Activated CD4-positive, alpha-beta T cell treated with anti-CD3 and anti-CD28 coated beads for 4 hours (primary cell): ENCODE results near the gene CACNA1C.

Experiments
- DNase-seq, 2 donors: peaks; one replicate each; pipeline ENCODE4 v3.0.0-alpha.2; 2020

Gene CACNA1C

DNA sequence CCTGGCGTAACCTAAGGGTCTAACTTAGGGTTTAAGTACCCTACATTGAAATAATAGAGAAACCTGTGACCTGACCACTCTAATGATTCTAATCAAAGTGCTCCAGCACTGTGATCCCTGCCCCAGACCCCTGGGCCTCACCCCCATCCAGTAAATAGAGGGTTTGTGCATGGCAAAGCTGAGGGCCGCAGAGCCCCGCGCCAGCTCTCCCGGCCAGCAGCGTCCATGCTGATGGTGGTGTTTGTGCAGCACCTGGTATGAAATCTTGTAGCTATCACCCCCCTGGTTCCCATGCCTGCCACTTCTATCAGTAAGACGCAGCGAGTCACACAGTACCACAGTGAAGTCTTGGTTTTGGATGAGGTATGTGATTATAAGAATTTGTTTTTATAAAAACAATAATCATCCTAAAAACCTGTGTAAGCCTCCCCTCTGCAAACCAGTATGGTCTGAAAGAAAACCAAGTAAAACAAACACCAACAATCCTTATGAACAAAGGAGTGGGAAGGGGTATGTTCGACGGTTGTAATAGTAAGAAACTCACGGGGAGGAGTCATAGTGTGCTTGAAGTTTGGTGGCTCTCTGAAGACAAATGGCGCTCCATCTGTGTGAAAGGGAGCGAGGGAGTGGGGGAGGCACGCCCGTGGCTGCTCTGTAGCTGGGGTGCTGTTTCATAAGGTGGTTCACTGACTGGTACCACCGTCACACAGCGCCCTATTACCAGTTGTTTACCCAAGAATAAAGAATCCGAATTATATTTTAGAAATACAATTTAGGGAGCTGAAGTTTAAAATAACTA lies 156.2 kb downstream of the CACNA1C start:
- DNase-seq, result no peak

DNA sequence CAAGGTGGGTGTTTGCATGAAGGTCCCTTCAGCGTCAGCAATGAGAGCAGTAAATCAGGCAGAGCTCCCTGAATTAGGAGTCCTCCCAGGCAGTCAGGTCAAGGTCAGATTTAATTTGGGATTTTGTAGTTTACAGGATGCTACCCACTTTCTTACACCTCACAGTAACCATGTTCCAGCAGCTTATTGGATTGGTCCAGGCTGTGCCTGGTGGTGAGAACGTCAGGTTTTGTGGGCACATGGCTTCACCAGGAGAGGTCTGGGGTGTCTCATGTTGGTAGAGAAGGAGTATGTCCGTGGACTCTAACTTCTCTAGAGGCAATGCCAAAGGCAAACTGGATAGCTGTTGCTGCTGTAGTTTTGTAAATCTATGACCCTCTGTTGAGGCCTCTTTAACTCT lies 158.3 kb downstream of the CACNA1C start:
- no peak for DNase-seq

DNA sequence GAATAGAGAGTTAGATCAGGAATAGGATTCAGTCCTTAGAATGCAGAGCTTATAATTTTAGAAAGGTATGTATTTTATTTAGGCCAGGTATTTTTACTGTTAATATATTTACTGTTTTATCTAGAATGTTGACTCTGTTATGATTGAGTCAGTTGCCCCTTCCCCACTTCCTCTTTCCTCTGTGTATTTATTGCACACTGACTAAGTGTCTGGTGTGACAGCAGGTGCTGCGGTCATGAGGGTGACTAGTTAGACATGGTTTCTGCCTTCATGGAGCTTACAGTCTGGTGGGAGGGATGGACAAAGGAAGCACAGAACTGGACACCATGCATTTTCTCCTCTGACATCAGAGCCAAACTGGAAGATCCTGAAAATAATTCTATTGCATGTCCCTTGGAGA lies 159.8 kb downstream of the CACNA1C start:
- DNase-seq, result no peak

DNA sequence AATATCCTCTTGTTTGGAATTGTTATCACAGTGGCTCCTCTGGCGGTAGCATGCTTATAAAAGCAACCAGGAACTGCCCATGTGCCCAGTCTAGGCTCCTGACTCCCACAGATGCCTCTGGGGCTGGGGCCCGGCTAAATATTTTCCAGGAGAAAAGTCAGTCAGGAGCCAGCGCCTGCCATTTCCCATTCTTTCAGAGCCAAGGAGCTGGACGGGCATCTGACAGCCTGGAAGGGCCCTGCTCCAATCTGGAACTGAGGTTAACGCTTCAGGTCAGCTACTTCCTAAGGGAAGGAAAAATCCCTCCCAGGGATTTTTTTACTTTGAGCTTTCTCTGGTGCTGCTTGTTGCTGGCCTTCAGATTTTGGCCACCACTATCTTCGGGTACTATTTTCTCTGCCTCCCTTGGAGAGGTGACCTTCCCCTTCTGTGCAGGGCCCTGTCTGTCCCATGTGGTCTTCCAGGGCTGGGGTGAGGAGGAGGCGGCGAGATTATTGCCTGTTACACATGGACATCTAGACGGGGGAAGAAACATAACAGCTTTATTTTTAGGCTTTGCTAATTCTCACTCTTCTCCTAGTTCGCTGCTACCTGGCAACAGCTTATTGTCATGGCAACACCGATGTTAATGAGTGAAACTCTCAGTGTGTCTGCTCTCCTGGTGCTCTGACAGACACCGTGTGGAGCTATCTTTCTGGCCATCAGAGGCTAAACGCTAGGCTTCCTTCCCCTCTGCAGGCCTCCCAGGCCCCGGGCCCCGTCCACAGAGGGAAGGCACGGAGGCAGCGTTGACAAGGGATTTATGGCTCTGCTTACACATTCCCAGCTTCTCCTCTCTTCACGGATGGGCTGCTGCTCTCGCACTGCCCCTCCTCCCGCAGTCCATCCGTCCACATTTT lies 160.4 kb downstream of the CACNA1C start:
- no peak for DNase-seq

DNA sequence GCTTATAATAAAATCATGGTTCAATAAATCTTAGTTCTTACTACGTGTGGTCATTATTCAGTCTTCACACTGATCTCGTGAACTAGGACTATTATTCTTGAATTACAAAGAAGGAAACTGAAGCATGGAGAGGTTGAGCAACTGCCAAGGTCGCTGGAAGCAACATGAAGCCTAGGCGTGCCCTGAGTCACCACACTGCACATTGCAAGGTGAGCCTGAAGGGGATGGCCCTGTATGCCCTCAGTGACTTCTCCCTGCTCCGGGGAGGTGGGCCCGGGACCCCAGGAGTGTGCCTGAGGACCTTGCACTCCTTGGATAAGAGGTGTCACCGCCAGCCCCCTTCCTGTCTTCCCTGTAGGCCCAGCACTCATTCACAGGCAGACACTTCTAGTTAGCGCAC lies 161.6 kb downstream of the CACNA1C start:
- DNase-seq, result no peak

DNA sequence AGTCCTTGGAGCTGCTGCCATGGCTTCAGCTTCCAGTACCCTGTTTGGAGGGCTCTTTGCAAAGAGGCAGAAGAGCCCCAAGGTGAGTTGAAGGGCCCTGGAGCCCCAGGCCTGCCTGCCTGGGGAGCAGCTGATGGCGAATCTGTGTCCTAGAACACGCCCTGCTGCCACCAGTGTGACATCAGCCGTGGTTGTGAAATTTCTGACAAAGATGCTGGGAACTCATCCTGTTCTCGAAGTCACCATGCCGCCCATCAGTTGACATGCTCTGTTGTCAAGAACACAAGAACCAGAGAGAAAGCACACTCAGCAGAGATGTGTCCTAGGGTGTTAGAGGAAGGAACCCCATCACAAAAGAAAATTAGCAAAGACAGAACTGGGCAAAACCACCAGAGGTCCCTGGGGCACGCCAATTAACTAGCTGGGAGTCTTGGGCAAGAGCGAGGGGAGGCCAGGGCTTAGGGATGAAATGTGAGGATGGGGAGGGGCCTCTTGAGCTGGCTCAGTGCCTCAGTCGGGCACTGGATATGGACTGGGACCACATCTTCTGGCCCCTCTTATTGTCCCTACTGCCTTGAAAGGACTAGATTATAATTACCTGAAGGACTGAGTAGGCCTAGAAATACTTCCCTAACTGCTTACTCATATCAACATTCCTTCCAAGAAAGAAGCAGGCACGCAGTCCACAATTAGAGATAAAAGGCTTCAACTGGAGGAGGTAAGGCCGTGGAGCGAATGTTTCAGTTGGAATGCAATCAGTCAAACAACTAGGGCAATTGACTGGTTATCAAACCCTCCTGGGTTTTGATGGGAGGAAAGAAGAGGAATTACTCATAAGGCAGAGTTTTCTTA lies 163.1 kb downstream of the CACNA1C start:
- no peak for DNase-seq

DNA sequence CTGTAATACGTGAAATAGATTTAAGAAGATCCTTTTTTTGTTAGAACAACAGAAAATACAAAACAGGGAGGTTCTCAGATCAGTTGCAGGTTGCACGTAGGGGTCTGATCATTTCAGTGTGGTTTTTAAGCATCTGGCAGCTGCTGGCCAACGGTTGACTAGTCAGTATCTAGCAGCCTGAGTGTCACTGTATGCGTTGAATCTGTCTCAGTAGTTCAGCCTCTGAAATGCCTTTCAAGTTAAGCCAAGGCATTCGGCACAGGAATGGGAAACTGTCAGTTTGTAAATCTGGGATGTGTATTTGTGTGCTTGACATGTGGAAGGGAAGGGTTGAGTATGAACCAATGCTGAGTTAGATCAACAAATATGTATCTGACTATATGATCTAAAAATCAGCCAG lies 165.9 kb downstream of the CACNA1C start:
- DNase-seq, result no peak

DNA sequence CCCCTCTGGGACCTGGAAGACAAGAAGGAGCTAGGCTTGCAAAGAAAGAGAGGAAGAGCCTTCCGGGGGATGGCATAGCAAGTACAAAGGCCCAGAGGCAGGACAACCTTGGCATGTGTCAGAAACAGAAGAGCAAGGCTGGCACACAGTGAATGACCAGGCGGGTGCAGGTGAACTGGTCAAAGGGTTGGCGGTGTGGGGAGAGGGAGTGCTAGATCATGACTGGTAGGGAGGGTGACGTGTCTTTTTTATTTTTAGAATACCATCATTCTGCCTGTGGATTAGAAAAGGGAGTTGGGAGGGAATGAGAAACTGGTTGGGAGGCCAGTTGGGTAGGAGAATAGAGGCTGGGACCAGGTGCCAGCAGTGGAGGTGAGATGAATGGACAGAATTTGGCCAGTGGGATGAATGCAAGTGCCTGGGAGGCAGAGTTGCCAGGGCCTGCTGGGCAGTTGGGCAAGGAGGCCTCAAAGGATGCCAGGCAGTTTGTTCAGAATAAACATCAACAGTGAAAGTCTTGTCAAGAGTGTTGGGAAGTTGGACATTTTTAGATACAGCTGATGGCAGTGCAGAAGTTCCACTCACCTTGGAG lies 168.3 kb downstream of the CACNA1C start:
- no peak for DNase-seq

DNA sequence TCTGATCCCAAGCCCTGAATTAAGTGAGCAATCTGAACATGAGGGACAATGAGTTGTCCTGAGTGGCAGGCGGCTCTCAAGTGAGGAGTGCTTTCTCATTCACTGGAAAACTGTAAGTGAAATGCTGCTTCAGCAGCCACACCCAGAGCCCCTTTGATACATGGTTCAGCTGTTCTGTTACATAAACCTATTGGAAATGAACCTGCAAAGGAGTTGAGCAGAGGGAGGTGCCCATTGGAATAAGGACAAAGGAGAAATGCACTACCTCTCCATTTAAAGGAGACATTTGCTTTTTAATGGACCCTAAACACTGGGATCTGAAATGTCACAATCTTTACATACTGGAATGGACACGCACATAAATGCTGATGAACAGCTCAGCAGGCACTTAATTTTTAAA lies 169.9 kb downstream of the CACNA1C start:
- no peak for DNase-seq

DNA sequence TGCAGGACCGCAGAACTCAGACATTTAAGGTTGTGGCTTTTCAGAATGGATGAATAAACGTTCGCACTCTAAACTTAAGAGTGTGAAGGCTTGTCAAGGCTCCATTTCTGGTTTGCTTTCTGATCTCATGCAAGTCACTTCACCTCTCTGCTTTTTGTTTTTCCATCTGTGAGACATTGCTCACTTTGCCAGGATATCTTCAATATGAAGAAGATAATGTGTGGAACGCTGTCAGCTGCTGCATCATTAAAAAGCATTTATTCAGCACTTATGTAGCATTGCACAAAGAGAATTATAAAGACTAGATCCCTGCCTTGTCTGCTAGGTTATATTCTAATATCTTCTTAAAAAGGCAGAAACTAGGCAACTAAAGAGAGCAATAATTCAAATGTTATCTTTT lies 172.2 kb downstream of the CACNA1C start:
- DNase-seq, result no peak

DNA sequence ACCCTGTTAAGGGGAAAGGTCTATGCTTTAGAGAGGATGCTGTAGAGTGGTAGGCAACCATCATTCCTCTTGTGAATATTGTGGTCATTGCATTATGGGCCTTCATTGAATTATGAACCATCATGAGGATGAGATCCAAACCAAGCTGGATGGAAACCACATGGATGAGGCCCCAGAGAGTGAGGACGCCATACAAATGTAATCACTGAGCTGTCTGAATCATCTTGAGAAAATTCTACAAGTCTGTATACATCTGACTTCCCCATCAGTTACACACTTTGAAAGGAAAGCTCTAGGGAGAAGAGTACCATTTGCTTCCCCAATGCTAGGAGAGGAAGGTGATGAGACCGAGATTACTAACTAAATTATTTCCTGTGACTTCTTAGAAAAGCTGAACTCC lies 172.9 kb downstream of the CACNA1C start:
- no peak for DNase-seq

DNA sequence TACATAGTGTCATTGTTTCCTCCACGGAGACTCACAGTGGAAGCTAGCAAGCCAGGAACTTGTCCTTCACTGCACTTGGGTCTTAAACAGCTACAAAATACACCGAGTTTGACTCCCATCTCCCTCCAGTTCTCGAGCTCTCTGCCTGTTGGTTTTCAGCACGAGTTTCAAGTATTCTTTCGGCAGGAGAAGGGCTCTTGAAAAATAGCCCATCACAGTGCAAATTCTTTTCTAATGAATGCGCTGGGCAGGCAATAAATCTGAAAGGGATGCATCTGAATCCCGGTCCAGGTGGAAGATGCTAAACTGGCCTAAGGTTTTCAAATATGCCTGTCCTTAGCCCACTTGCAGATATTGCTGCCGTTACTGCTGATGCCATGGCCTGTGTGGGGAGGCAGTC lies 173.9 kb downstream of the CACNA1C start:
- no peak for DNase-seq

DNA sequence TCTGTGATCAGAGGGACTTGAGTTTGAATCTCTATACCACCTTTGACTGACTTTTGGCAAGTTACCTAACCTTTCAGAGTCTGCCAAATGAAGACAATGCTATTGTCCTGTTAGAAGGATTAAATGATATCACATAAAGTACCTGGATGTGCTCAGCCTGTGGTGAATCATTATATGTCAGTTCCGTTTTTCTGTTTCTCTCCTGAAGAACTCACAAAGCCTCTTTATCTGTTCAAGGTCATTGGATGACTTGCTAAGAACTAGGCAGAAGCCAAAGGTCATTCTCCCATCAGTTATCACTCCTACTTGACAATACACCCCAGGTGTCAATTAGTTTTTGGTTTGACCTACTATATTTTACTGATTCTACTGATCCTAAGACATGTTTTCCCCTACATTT lies 174.6 kb downstream of the CACNA1C start:
- DNase-seq, result no peak

DNA sequence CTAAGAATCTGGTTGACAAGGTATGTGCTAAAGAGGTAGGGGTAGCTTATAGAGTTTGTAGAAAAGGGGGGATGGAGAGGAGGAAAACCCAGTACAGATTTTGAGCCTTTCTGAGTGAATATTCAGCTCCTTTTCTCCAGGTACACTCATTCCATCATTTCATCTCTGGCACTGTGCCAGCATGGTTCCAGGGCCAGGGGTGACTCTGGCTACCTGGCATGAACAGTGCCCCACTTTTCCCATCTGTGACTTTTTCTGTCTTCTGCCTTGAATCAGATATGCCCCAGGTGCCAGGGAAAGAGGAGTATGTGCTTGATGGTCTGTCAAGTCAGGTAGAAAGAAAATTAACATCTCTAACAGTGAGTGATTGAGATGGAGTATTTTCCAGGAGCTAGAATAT lies 175.7 kb downstream of the CACNA1C start:
- DNase-seq, result no peak

DNA sequence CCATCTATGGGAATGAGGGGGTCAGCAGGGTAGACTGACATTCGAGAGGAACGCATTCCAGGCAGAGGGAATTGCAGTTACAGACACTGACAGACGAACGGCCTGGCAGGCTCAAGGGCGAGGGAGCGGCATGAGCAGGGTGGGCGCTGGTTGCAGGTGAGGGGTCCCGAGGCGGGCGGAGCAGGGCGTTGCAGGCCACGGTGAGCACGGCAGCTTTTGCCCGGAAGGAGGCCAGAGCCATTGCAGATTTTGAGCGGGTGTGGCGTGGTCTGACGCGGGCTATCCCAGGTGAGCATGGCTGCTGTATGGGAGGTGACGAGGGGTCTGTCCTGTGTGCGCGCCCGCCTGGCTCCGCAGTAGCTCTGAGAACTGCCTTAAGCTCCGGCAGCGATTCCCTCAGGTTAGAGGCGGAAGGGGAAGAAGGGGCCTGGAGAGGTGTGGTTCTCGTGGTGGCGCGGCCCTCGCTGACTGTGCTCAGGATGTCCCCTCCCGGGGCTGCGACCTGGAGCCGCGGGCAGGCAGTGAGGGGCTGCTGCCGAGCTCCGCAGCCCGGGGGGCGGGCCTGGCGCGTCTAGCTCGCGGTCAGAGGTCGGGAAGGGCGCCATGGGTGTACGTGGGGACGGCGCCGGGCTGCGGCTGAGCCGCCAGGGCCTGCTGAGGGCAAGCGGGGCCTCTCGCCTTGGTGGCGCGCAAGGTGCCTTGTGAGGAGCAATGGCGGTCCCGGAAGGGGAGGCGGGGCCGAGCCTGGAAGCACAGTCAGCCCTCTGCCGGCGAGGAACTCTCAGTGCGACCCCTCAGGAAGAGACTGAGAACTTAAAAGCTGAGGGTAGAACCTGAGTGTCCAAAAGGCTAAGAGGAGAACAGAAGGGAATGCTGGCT lies 177.1 kb downstream of the CACNA1C start:
- no peak for DNase-seq

DNA sequence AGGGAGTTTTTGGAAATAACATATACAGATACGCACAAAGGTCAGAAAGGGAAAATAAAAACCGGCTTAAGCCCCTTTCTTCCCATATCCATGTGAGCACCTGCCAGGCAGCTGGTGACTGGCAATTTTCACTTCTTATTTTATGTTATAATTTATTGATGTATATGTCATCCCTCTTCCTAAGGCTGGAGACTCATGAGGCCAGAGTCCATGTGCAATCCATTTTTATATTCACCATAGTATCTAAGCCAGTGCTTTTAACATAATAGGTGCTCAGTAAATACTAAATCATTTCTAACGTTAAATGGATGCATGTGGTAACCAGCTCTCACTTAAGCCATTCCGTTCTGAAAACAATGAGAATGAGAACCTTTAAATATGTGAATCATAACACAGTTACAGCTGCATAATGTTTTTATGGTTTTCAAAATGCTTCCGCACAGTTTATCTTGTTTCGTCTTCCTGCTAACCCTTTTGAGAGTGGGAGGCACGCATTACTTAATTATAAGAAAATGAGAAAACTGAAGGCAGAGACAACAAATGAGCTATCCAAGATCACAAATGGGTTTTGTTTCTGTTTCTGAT lies 178.3 kb downstream of the CACNA1C start:
- DNase-seq, result no peak

DNA sequence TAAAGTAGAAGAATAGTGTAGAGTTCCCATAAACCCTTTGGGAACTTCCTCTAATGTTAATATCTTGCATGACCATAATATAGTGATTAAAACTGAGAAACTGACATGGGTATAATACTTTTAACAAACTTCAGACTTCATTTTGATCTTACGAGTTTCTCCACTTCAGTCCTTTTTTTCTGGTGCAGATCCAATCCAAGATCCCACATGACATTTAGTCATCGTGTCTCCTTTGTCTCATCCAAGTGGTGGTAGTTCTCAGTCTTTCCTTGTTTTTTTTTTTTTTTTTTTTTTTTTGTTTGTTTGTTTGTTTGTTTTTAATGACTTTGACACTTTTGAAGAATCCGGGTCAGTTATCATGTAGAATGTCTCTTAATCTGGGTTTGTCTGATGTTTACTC lies 179.2 kb downstream of the CACNA1C start:
- DNase-seq, result no peak

DNA sequence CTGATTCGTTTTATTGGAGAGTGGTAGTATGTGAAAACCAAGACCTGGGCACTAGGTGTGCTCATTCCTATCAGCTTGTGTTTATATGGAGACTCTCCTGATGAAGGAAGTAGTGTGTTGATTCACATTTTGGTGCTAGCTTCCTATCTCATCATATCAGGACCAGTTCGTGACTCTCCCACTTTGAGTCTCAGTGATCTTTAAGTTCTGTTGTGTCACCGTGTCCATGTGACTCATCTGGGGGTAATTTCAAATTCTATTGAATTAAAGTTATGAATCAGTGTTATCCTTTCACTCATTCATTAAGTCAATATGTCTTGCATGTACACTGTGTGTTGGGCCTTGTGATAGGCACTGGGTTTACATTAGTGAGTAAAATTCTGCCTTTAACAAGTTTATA lies 180.2 kb downstream of the CACNA1C start:
- no peak for DNase-seq

DNA sequence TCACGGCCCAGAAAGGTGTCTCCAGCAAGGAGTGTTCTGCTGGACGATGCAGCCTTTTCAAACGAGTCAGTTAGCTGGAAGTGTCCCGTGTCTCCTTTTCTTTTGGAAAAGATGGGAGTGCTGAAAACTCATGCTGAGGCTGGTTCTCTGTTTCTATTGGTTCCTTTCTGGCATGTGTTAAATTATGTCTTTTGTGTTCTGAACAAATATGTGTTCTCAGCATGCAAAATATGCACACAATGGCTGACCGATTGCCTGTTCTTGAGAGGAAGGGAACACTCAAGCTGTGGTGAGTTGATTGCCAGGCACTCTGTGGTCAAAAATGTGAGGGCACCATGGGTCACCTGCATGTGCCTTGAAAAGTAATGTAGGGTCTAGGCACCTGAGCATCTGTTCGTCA lies 181.3 kb downstream of the CACNA1C start:
- DNase-seq, result no peak

DNA sequence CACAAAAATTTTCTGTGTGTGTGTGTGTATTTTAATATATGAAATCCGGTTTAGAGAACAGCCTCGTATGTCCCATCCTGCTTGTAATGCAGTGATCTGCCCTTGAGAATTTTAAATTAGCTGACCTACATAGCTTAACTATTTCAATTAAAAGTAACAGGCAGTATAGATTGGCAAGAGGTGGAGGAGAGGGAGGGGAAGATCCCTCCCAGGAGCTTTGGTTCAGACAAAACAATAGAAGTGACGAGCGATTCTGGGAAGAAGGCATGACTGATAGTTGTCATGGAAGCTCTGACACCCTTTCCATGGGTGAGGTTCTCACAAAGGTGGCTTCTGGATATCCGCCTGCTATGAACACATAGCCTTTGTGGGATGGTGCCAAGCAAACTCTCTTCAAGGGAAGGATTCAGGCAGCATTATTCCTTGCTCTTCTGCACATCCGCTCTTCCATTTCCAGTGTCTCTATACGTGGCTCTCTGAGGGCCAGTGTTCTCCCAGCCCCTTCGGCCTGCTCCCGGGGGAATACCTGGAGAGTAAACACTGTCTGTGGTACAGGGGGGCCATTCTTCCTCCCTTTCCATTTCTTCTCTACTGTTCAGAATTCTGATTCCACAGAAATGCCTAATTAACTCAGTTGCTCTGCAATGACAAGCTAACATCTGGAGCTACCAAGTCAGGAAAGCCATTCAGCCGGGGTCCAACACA lies 182.0 kb downstream of the CACNA1C start:
- DNase-seq, result no peak
